Stimulated activated memory B cell treated with anti-CD40 and anti-IgM and Interleukin-4, amounts not matched to agents 10 μg/mL and 1 μg/mL and 100 μg/mL, for 72 hours (primary cell): ENCODE measurements around the gene DIP2B.
A peak's percentile ranks its signal among the peaks of the same experiment; 100 is the strongest.
"Not testable (repeated sequence)": the region's sequence is repeated elsewhere in the genome, so short reads cannot be mapped to it uniquely, and the experiment has no call there.

Experiments used
- ATAC-seq: fragments of 150-1000 bp; cut with Tn5 transposase; 2 replicates; pipeline ENCODE4 v1.10.0; 2021
- H3K27ac Mint-ChIP-seq: one replicate; pipeline ENCODE4 v1.8.0; 2022; ENCODE audit warnings: mild to moderate bottlenecking, mixed read lengths
- H3K27me3 Mint-ChIP-seq: one replicate; pipeline ENCODE4 v1.8.0; 2022; ENCODE audit warnings: mixed read lengths
- H3K36me3 Mint-ChIP-seq: one replicate; pipeline ENCODE4 v1.8.0; 2022; ENCODE audit warnings: mixed read lengths
- H3K4me1 Mint-ChIP-seq: one replicate; pipeline ENCODE4 v1.8.0; 2022; ENCODE audit warnings: mixed read lengths
- H3K4me3 Mint-ChIP-seq: one replicate; pipeline ENCODE4 v1.8.0; 2022; ENCODE audit warnings: mild to moderate bottlenecking, moderate library complexity, mixed read lengths
- H3K9me3 Mint-ChIP-seq: one replicate; pipeline ENCODE4 v1.8.0; 2022; ENCODE audit warnings: mixed read lengths

The DIP2B gene

GRCh38 chr12:50508970-50509663 lies 4.3 kb downstream of the DIP2B start:
- Mint-ChIP-seq H3K4me3 (peak overlapping the region; percentile 36), H3K27me3 (no peaks in the 10 kb centered on the region), H3K36me3 (peaks cover 5% of the 10 kb centered on the region), H3K27ac (peak overlapping the region; percentile 74), H3K9me3 (no peaks in the 10 kb centered on the region), H3K4me1 (peaks cover 60% of the 10 kb centered on the region)
- ATAC-seq: no peak

DNA sequence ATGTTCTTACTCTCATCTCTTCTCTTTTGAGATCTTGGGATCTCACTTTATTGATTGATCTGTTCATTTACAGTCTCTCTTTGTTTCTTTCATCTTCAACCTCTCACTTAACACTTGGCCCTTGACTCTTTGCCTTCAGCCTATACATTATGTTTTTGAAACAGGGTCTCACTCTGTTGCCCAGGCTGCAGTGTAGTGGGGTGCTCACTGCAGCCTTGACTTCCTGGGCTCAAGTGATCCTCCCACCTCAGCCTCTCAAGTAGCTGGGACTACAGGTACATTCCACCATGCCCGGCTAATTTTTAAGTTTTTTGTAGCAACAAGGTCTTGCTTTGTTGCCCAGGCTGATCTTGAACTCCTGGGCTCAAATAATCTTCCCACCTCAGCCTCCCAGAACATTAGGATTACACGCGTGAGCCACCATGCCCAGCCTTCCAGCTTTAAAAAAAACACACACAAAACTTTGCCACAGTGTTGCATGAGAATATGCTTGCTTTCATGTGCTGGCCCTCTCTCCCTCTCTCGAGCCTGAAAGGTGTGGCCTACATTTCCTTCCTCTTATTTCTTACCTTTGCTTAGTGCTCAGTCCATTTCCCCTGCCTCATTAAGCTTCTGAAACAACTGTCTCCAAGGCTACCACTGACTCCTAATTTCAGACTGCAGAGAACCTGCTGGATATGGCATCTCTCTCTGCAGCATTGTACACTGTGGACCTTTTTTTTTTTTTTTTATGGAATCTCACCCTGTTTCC lies 9.9 kb downstream of the DIP2B start:
- H3K9me3 Mint-ChIP-seq: peaks cover 2% of the 10 kb centered on the region
- H3K27me3 Mint-ChIP-seq: no peaks in the 10 kb centered on the region
- peaks cover 41% of the 10 kb centered on the region for H3K4me1 Mint-ChIP-seq
- H3K4me3 Mint-ChIP-seq: peak overlapping the region; percentile 24
- peaks cover 5% of the 10 kb centered on the region for H3K36me3 Mint-ChIP-seq
- H3K27ac Mint-ChIP-seq: peak overlapping the region; percentile 86
- ATAC-seq: peak; percentile 81

DNA sequence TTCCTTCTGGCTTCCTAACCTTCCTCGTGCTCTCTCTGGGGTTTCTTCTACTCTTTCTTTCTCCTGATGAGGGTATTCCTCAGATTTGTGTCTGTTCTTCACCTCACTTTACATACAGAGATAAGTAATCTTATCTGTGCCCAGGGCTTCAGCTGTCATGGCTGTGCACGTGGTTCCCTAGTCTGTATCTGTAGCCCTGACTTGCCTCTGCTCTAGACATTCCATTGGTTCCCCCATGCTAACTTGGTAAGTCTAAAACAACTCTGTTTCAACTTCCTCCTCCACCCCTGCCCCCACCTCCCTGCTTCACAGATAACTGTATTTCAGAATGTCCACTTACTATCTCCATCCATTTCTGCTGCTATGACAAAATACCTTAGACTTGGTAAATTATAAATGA lies 10.8 kb downstream of the DIP2B start:
- no peaks in the 10 kb centered on the region for H3K27me3 Mint-ChIP-seq
- no peak for ATAC-seq

DNA sequence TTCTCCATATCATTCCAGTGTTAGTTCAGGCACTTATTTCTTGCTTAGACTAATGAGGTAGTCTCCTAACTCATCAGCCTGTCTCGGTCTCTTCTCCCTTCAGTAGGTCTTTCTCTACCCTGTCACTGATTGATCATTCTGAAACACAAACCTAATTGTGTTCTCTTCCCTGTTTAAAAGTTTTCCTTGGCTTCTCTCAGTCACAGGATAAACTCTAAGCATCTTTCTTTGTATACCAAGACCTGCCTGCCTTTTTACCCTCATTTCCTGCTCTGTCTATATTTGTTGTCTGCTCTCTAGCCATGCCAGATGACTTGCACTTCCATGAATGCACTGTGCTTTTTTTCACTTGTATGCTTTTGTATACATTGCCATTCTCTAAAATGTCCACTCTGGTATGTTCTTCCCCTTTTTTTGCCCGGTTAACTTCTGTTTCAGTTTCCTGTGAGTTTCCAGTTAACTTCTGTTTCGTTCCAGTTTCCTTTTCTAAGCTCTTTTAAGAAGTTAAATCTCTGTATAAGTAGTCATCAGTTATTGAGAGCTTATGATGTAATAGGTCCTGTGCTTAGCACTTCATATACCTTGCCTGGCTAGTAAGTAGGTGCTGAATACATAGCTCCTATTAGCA lies 12.8 kb downstream of the DIP2B start:
- H3K4me1 Mint-ChIP-seq: peaks cover 54% of the 10 kb centered on the region
- peaks cover 10% of the 10 kb centered on the region for H3K36me3 Mint-ChIP-seq
- no peak overlapping the region for H3K27ac Mint-ChIP-seq
- peak; percentile 86 for ATAC-seq
- H3K4me3 Mint-ChIP-seq: no peak overlapping the region
- H3K27me3 Mint-ChIP-seq: no peaks in the 10 kb centered on the region
- peaks cover 2% of the 10 kb centered on the region for H3K9me3 Mint-ChIP-seq

More for the DNA sequence above, 10.8 kb downstream of the DIP2B start:
- H3K9me3 Mint-ChIP-seq: peaks cover 2% of the 10 kb centered on the region
- H3K36me3 Mint-ChIP-seq: peaks cover 5% of the 10 kb centered on the region
- peak overlapping the region; percentile 32 for H3K4me3 Mint-ChIP-seq
- H3K27ac Mint-ChIP-seq: peak overlapping the region; percentile 86
- H3K4me1 Mint-ChIP-seq: peaks cover 47% of the 10 kb centered on the region

GRCh38 chr12:50518090-50518489 lies 13.3 kb downstream of the DIP2B start:
- Mint-ChIP-seq H3K9me3 (peaks cover 2% of the 10 kb centered on the region), H3K27ac (no peak overlapping the region), H3K36me3 (peaks cover 14% of the 10 kb centered on the region), H3K4me1 (peaks cover 52% of the 10 kb centered on the region), H3K4me3 (no peak overlapping the region), H3K27me3 (no peaks in the 10 kb centered on the region)
- no peak for ATAC-seq

DNA sequence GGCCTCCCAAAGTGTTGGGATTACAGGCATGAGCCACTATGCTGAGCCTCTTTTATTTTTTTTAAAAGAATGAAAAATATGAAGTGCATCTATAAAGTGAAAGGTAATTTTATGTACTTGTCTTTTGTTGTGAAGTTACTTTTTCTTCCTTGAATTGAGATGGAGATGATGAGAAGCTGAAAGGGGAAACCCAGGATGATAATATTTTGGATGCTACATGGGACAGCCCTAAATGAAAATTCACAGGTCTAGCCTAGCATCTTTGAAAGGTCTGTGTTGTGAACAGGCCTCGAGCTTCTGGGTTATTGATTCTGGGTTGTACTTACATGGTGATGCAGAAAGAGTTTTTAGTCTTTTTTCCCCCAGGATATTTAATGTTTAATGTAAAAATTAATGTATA lies 14.6 kb downstream of the DIP2B start:
- ATAC-seq: no peak
- no peaks in the 10 kb centered on the region for H3K27me3 Mint-ChIP-seq
- H3K9me3 Mint-ChIP-seq: peaks cover 1% of the 10 kb centered on the region
- peaks cover 16% of the 10 kb centered on the region for H3K36me3 Mint-ChIP-seq
- H3K27ac Mint-ChIP-seq: no peak overlapping the region
- H3K4me3 Mint-ChIP-seq: no peak overlapping the region
- peaks cover 45% of the 10 kb centered on the region for H3K4me1 Mint-ChIP-seq

- H3K27me3 Mint-ChIP-seq: no peaks in the 10 kb centered on the region
- H3K27ac Mint-ChIP-seq: no peak overlapping the region
- peak overlapping the region; percentile 49 for H3K4me3 Mint-ChIP-seq
- H3K4me1 Mint-ChIP-seq: peaks cover 39% of the 10 kb centered on the region
- H3K36me3 Mint-ChIP-seq: peaks cover 19% of the 10 kb centered on the region
- no peaks in the 10 kb centered on the region for H3K9me3 Mint-ChIP-seq
- peak; percentile 31 for ATAC-seq
Observed at GRCh38 chr12:50520416-50521207, 15.8 kb downstream of the DIP2B start.

GRCh38 chr12:50521781-50522180 lies 17.0 kb downstream of the DIP2B start:
- peaks cover 27% of the 10 kb centered on the region for H3K36me3 Mint-ChIP-seq
- not testable (repeated sequence) for H3K27ac Mint-ChIP-seq
- peaks cover 43% of the 10 kb centered on the region for H3K4me1 Mint-ChIP-seq

DNA sequence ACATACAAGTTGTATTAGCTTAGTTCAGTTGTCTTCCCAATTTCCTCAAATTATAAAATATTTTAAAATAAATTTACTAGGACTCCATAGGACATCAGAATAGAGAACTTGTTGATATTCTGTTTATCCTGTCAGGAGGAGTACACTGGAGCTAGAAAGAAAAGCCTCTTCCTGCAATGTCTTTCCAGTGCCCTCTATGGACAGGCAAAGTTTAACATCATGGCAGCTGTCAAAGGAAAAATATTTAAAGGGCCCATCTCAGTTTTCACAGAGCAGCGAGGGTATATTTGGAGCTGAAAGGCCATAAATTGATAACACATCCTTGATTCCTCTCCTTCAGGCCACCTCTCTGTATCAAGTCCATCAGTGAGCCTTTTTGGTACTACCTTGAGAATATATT lies 19.0 kb downstream of the DIP2B start:
- no peaks in the 10 kb centered on the region for H3K27me3 Mint-ChIP-seq
- no peak for ATAC-seq
- peaks cover 53% of the 10 kb centered on the region for H3K4me1 Mint-ChIP-seq
- H3K36me3 Mint-ChIP-seq: peaks cover 32% of the 10 kb centered on the region
- no peak overlapping the region for H3K27ac Mint-ChIP-seq
- H3K4me3 Mint-ChIP-seq: no peak overlapping the region
- no peaks in the 10 kb centered on the region for H3K9me3 Mint-ChIP-seq

More at GRCh38 chr12:50521781-50522180, 17.0 kb downstream of the DIP2B start:
- not testable (repeated sequence) for H3K9me3 Mint-ChIP-seq, H3K27me3 Mint-ChIP-seq, ATAC-seq, H3K4me3 Mint-ChIP-seq

GRCh38 chr12:50524621-50525020 lies 19.8 kb downstream of the DIP2B start:
- Mint-ChIP-seq H3K27ac (peak overlapping the region; percentile 13), H3K9me3 (no peaks in the 10 kb centered on the region), H3K36me3 (peaks cover 39% of the 10 kb centered on the region), H3K27me3 (no peaks in the 10 kb centered on the region), H3K4me3 (no peak overlapping the region), H3K4me1 (peaks cover 61% of the 10 kb centered on the region)
- ATAC-seq: no peak

DNA sequence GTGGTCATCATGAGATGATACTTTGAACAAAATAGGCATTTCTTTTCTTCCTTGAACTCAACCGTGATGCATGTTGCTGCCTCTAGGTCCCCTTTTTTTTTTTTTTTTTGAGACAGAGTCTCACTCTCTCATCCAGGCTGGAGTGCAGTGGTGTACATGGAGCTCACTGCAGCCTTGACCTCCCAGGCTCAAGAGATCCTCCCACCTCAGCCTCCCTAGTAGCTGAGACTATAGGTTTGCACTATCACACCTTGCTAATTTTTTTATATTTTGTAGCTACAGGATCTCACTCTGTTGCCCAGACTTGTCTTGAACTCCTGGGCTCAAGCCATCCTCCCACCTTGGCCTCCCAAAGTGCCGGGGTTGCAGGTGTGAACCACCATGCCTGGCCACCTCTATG lies 20.6 kb downstream of the DIP2B start:
- Mint-ChIP-seq H3K27me3 (no peaks in the 10 kb centered on the region), H3K36me3 (peaks cover 39% of the 10 kb centered on the region), H3K9me3 (no peaks in the 10 kb centered on the region), H3K4me1 (peaks cover 55% of the 10 kb centered on the region), H3K4me3 (no peak overlapping the region), H3K27ac (peak overlapping the region; percentile 86)
- no peak for ATAC-seq

GRCh38 chr12:50527359-50527726 lies 22.6 kb downstream of the DIP2B start:
- ATAC-seq: no peak
- Mint-ChIP-seq H3K9me3 (no peaks in the 10 kb centered on the region), H3K4me3 (no peak overlapping the region), H3K27ac (no peak overlapping the region), H3K4me1 (peaks cover 46% of the 10 kb centered on the region), H3K27me3 (no peaks in the 10 kb centered on the region), H3K36me3 (peaks cover 37% of the 10 kb centered on the region)

GRCh38 chr12:50528800-50529199 lies 24.0 kb downstream of the DIP2B start:
- H3K27ac Mint-ChIP-seq: peak overlapping the region; percentile 63
- ATAC-seq: no peak
- H3K36me3 Mint-ChIP-seq: peaks cover 31% of the 10 kb centered on the region
- peaks cover 42% of the 10 kb centered on the region for H3K4me1 Mint-ChIP-seq
- no peak overlapping the region for H3K4me3 Mint-ChIP-seq
- H3K27me3 Mint-ChIP-seq: no peaks in the 10 kb centered on the region
- no peaks in the 10 kb centered on the region for H3K9me3 Mint-ChIP-seq

GRCh38 chr12:50529345-50529744 lies 24.6 kb downstream of the DIP2B start:
- Mint-ChIP-seq H3K27ac (peak overlapping the region; percentile 63), H3K27me3 (no peaks in the 10 kb centered on the region), H3K4me1 (peaks cover 36% of the 10 kb centered on the region), H3K4me3 (no peak overlapping the region), H3K36me3 (peaks cover 27% of the 10 kb centered on the region), H3K9me3 (no peaks in the 10 kb centered on the region)
- ATAC-seq: no peak

DNA sequence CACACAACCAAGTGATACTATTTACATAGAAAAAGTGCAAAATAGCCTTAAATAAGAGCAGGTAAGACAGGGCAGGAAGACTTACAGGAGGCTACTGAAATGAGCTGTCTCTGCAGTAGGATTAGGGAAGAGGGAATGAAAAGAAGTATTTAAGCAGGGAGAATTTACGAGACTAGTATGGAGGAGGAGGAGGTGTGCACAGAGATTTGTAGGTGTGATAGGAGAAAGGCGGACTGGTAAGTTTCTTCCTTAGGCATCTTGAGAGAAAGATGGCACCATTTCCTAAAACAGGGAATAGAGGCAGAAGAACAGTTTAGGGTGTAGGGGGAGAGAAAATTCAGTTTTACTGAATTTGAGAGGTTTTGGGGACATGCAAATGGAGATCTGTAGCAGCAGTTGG lies 25.7 kb downstream of the DIP2B start:
- no peak overlapping the region for H3K4me3 Mint-ChIP-seq
- peaks cover 22% of the 10 kb centered on the region for H3K36me3 Mint-ChIP-seq
- no peak overlapping the region for H3K27ac Mint-ChIP-seq
- no peaks in the 10 kb centered on the region for H3K9me3 Mint-ChIP-seq
- no peak for ATAC-seq
- H3K4me1 Mint-ChIP-seq: peaks cover 35% of the 10 kb centered on the region
- H3K27me3 Mint-ChIP-seq: no peaks in the 10 kb centered on the region
